Loucy (cell line): Measurements from ENCODE around the gene PPP1R2B.
A peak's percentile ranks its signal among the peaks of the same experiment; 100 is the strongest.

Experiments used
- H2AFZ ChIP-seq: fragments of 200-600 bp; sonication (generic); 2 replicates; pipeline ENCODE4 v1.6.0; 2016; ENCODE audit warnings: antibody characterized with exemption, mild to moderate bottlenecking, low read length, moderate library complexity
- H3F3A ChIP-seq: fragments of 200-600 bp; 2 replicates; pipeline ENCODE4 v1.6.0; 2016; ENCODE audit warnings: antibody characterized with exemption, low read depth, mild to moderate bottlenecking
- H3K27me3 ChIP-seq: fragments of 200-600 bp; sonication (generic); 2 replicates; pipeline ENCODE4 v1.6.1; 2014; ENCODE audit warnings: low read length, mild to moderate bottlenecking; ENCODE audit not compliant: insufficient read depth, poor library complexity, severe bottlenecking
- H3K36me3 ChIP-seq: fragments of 200-600 bp; sonication (generic); 2 replicates; pipeline ENCODE4 v1.6.1; 2016; ENCODE audit warnings: low read length; ENCODE audit not compliant: insufficient read depth
- H3K4me1 ChIP-seq: fragments of 200-600 bp; sonication (generic); 2 replicates; pipeline ENCODE4 v1.5.1; 2014; ENCODE audit warnings: low read length, mild to moderate bottlenecking; ENCODE audit not compliant: insufficient read depth, poor library complexity, severe bottlenecking
- H3K4me2 ChIP-seq: fragments of 200-600 bp; sonication (generic); 2 replicates; pipeline ENCODE4 v1.6.0; 2014; ENCODE audit warnings: antibody characterized with exemption, low read length, low read depth, mild to moderate bottlenecking; ENCODE audit not compliant: poor library complexity, severe bottlenecking
- H3K4me3 ChIP-seq: fragments of 200-600 bp; sonication (generic); 2 replicates; pipeline ENCODE4 v1.5.1; 2014; ENCODE audit warnings: low read length, mild to moderate bottlenecking, mixed read lengths; ENCODE audit not compliant: poor library complexity, severe bottlenecking
- H3K79me2 ChIP-seq: fragments of 200-600 bp; sonication (generic); 2 replicates; pipeline ENCODE4 v1.6.1; 2014; ENCODE audit warnings: low read length; ENCODE audit not compliant: insufficient read depth
- H3K9ac ChIP-seq: fragments of 200-600 bp; sonication (generic); 2 replicates; pipeline ENCODE4 v1.6.0; 2014; ENCODE audit warnings: mild to moderate bottlenecking, low read depth, low read length, moderate library complexity; ENCODE audit not compliant: poor library complexity, severe bottlenecking
- H3K9me2 ChIP-seq: fragments of 200-600 bp; sonication (generic); replicated peaks from 2 replicates; pipeline ENCODE4 v1.6.1; 2016; ENCODE audit warnings: low read depth, low read length, mixed read lengths
- H3K9me3 ChIP-seq: fragments of 200-600 bp; sonication (generic); 2 replicates; pipeline ENCODE4 v1.6.1; 2014; ENCODE audit warnings: mild to moderate bottlenecking, antibody characterized with exemption, low read length, low read depth; ENCODE audit not compliant: insufficient read depth
- H4K20me1 ChIP-seq: fragments of 200-600 bp; sonication (generic); 2 replicates; pipeline ENCODE4 v1.6.0; 2014; ENCODE audit warnings: antibody characterized with exemption, low read length, mild to moderate bottlenecking; ENCODE audit not compliant: insufficient read depth, poor library complexity, severe bottlenecking
- CTCF ChIP-seq: fragments of 200-600 bp; sonication (generic); conservative IDR thresholded peaks from 2 replicates; pipeline ENCODE4 v1.5.1; 2014; ENCODE audit warnings: mild to moderate bottlenecking, antibody characterized with exemption, low read length
- EZH2phosphoT487 ChIP-seq: fragments of 200-600 bp; IDR thresholded peaks from 2 replicates; pipeline ENCODE4 v1.6.1; 2018; ENCODE audit warnings: antibody characterized with exemption, mild to moderate bottlenecking, moderate library complexity, borderline replicate concordance

PPP1R2B gene

GRCh38 chr5:156819537-156819936 lies 30.6 kb upstream of the PPP1R2B start:
- Histone ChIP-seq H3K9me2 (no peaks in the 10 kb centered on the region), H3K9ac (no peak overlapping the region), H3K9me3 (no peaks in the 10 kb centered on the region), H3K4me3 (no peak overlapping the region), H3K36me3 (no peaks in the 10 kb centered on the region), H3K4me1 (peaks cover 8% of the 10 kb centered on the region), H3K79me2 (no peaks in the 10 kb centered on the region), H4K20me1 (no peaks in the 10 kb centered on the region), H3F3A (no peaks in the 10 kb centered on the region), H2AFZ (no peak overlapping the region), H3K4me2 (no peak overlapping the region), H3K27me3 (no peaks in the 10 kb centered on the region)
- TF ChIP-seq EZH2phosphoT487 (no peak), CTCF (no peak)

- TF ChIP-seq CTCF (no peak), EZH2phosphoT487 (no peak)
- H3K27me3 ChIP-seq = no peaks in the 10 kb centered on the region
- no peak overlapping the region for H3K4me3 ChIP-seq
- H3K9me2 ChIP-seq = no peaks in the 10 kb centered on the region
- no peaks in the 10 kb centered on the region for H3K79me2 ChIP-seq
- no peak overlapping the region for H3K9ac ChIP-seq
- H3K4me1 ChIP-seq = peaks cover 8% of the 10 kb centered on the region
- H4K20me1 ChIP-seq = no peaks in the 10 kb centered on the region
- no peaks in the 10 kb centered on the region for H3K9me3 ChIP-seq
- H3F3A ChIP-seq = no peaks in the 10 kb centered on the region
- no peak overlapping the region for H3K4me2 ChIP-seq
- no peak overlapping the region for H2AFZ ChIP-seq
- no peaks in the 10 kb centered on the region for H3K36me3 ChIP-seq
Measured at GRCh38 chr5:156819967-156820581, 30.0 kb upstream of the PPP1R2B start.

- TF ChIP-seq EZH2phosphoT487 = no peak
- TF ChIP-seq CTCF = no peak
- 0 out of 2 replicates have a peak overlapping the region, but pooled peaks have one; percentile 52 for H2AFZ ChIP-seq
- no peaks in the 10 kb centered on the region for H3K27me3 ChIP-seq
- no peaks in the 10 kb centered on the region for H4K20me1 ChIP-seq
- H3K36me3 ChIP-seq = no peaks in the 10 kb centered on the region
- no peaks in the 10 kb centered on the region for H3K79me2 ChIP-seq
- no peak overlapping the region for H3K9ac ChIP-seq
- H3K4me3 ChIP-seq = no peak overlapping the region
- no peaks in the 10 kb centered on the region for H3K9me3 ChIP-seq
- no peaks in the 10 kb centered on the region for H3F3A ChIP-seq
- H3K4me1 ChIP-seq = no peaks in the 10 kb centered on the region
- no peaks in the 10 kb centered on the region for H3K9me2 ChIP-seq
- H3K4me2 ChIP-seq = no peak overlapping the region
Measured at GRCh38 chr5:156824241-156824640, 25.9 kb upstream of the PPP1R2B start.
